Measurements from ENCODE around the gene COG1.

The COG1 gene

DNA sequence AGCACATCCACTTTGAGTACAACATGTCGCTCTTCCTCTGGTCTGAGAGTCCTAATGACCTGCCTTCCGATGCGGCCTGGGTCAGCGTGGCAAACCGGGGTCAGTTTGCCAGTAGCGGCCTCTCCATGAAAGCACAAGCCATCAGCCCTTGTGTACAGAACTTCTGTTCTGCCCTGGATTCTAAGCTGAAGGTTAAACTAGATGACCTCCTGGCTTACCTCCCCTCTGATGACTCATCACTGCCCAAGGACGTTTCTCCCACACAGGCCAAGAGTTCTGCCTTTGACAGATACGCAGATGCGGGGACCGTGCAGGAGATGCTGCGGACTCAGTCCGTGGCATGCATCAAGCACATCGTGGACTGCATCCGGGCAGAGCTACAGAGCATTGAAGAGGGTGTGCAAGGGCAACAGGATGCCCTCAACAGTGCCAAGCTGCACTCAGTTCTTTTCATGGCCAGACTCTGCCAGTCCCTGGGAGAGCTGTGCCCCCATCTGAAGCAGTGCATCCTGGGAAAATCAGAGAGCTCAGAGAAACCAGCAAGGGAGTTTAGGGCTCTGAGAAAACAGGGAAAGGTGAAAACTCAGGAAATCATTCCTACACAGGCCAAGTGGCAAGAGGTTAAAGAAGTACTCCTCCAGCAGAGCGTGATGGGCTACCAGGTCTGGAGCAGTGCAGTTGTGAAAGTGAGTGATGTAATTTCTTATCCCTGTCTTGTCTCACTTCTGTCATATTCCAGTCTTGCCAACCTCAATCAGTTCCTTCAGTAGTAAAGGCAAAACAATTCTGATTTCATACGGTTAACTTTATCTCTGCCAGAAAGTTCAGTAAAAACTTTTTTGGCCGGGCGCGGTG, 8.6 kb downstream of the COG1 start:
- TF ChIP-seq CTCF (IDR thresholded peaks at IDR 0.05; ENCODE audit: insufficient read depth, low read length, missing control alignments): no peak
- ChIA-PET CTCF (interaction anchor here (1.0 to 6.5 kb wide), 6 partner anchors 8 to 644 kb away, joined by 3 to 60 read pairs (median 4); partner anchors contain the start of gene COG1), POLR2A (no interaction called here)
- no peak for DNase-seq (ENCODE audit: low read depth, low spot score)
- H3K4me3 ChIP-seq (ENCODE audit: low read depth, low read length): no peak overlapping the region

DNA sequence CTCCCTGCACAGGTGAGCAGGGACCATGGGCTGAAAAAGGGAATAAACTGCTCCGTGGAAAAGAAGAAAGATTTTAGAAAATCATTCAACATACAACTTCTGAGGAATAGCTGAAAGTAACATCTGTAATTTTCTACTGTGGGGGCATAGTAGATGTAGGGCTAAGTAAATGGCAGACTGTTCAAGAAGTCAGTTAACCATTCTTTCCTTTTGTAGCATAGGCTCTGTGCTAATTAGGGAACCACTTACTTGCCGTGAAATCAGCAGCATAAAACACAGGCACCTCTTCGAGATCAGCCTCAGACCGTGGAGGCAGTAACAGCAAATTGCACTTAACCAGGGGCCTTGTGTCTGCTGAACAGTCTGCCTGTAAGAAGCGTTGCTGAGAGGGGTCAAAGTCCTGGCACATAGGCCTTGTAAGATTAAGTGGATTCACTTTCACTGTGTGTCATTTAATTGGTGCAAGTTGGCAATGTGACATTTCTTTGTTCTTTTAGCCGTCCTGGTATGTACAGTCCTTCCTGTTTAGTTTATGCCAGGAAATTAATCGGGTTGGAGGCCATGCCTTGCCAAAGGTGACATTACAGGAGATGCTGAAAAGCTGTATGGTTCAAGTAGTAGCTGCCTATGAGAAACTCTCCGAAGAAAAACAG, 10.4 kb downstream of the COG1 start:
- no peak for DNase-seq (ENCODE audit: low read depth, low spot score)
- CTCF ChIA-PET: interaction anchor here (0.7 to 1.7 kb wide), 6 partner anchors 9 to 646 kb away, joined by 3 to 10 read pairs (median 4); partner anchors contain the start of gene COG1
- H3K4me3 ChIP-seq (ENCODE audit: low read depth, low read length): no peak overlapping the region
- TF ChIP-seq CTCF (IDR thresholded peaks at IDR 0.05; ENCODE audit: insufficient read depth, low read length, missing control alignments): no peak
- POLR2A ChIA-PET: no interaction called here

DNA sequence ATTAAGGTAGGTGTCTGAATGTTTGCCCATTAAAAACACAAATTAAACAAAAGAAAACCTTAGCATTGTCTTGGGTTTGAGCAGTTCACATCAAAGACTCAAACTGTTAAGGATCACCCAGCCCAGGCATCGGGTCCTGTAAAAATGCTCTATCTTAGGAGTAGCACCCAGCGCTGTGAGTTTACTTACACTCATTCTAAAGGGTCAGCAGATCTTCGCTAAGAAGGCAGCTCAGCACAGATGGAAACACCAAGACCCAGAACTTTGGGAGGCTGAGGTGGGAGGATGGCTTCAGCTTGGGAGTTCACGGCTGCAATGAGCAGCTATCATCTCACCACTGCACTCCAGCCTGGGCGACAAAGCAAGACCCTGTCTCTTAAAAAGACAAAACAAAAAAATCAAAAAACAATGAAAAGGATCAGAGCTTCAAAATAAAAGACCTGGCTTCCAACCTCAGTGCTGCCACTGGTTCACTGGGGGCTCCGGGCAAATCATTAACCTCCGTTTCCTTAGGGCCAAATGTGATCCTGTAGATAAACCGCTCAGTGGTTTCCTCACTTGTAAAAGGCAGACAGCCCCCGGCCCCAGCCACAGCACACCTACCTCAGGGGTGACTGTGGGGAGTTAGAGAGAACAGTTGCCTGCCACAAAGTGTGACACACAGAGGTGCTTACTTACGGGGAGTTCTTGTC, 11.1 kb downstream of the COG1 start:
- POLR2A ChIA-PET: no interaction called here
- TF ChIP-seq CTCF (IDR thresholded peaks at IDR 0.05; ENCODE audit: insufficient read depth, low read length, missing control alignments): no peak
- no peak for DNase-seq (ENCODE audit: low read depth, low spot score)
- CTCF ChIA-PET: interaction anchor here (0.7 to 1.7 kb wide), 4 partner anchors 13 to 647 kb away, joined by 3 to 10 read pairs (median 3); no protein-coding TSS in a partner anchor
- no peak overlapping the region for H3K4me3 ChIP-seq (ENCODE audit: low read depth, low read length)

DNA sequence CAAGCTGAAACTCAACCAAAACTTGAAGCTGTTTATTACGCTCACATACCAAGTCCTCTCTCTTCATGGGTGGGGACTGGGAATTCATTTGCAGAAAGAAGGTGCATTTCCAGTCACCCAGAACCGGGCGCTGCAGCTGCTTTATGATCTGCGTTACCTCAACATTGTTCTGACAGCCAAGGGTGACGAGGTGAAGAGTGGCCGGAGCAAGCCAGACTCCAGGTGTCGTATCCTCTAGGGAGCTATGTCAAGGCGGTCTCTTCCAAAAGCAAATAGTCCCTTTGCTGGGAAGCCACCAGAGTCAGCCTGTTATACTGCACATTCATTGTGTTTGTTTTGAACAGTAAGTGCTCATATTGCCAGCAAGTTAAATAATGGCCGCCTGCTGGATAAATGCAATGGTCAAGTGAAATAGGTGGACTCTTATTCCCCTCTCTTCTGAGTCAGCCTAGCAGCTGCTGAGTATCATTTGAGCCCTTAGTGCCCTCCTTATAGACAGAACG, 12.7 kb downstream of the COG1 start:
- CTCF ChIA-PET: interaction anchor here (1.0 to 1.8 kb wide), 2 partner anchors 9 to 478 kb away, joined by 5 read pairs; no protein-coding TSS in a partner anchor

DNA sequence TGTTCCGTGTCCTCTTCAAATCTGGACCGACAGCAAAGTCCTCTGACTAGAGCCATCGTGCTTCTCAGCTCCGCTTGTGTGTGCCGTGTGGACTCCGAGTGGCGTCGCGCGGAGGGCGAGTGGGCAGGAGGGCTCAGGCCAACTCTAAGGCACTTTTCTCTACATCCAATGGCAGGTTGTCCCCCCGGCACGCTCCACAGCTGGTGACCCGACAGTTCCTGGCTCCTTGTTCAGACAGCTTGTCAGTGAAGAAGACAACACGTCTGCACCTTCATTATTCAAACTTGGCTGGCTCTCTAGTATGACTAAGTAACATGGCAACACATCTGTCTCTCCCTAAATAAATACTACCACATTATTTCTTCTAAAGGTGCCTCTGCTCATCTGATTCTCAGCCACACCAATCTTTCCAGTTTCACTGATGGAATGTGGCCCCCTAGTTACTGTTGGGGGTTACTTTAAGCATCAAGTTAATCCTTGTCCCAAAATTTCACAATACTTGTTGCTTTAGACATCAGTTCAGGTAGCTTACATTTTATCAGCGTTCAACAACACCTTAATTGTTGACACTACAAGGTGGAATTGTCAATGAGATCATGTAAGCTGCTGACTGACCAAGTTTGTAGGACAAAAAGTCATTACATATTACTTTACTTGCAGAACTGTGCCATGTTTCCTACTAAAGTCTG, 15.4 kb downstream of the COG1 start:
- no peak for DNase-seq (ENCODE audit: low read depth, low spot score)
- ChIA-PET POLR2A (no interaction called here), CTCF (interaction anchor here (1.2 to 3.2 kb wide), 4 partner anchors 13 to 481 kb away, joined by 4 to 27 read pairs (median 6); no protein-coding TSS in a partner anchor)
- TF ChIP-seq CTCF (IDR thresholded peaks at IDR 0.05; ENCODE audit: insufficient read depth, low read length, missing control alignments): no peak
- no peak overlapping the region for H3K4me3 ChIP-seq (ENCODE audit: low read depth, low read length)

More for the DNA sequence above, 12.7 kb downstream of the COG1 start:
- POLR2A ChIA-PET: no interaction called here
- no peak for TF ChIP-seq CTCF (IDR thresholded peaks at IDR 0.05; ENCODE audit: insufficient read depth, low read length, missing control alignments)
- DNase-seq (ENCODE audit: low read depth, low spot score): no peak
- H3K4me3 ChIP-seq (ENCODE audit: low read depth, low read length): no peak overlapping the region
